ENCODE results near the gene VMP1. TPM values are rescaled to one million over a fixed set of nuclear protein-coding genes. Genes with fewer than 3 reads are reported as not detected.

Gene VMP1
- total RNA-seq, 1 donor from 2014 or later = 50.8 TPM

- intact Hi-C loops (cut with micrococcal nuclease) = no loop called here
- peaks cover 29% of the 10 kb centered on the region for H3K36me3 ChIP-seq
- DNase-seq = no peak
- H3K27me3 ChIP-seq (ENCODE audit: low read depth) = no peaks in the 10 kb centered on the region
- no peaks in the 10 kb centered on the region for H3K9me3 ChIP-seq (replicated peaks)
- TF ChIP-seq CTCF (IDR thresholded peaks at IDR 0.05; ENCODE audit: borderline replicate concordance) = no peak
- H3K27ac ChIP-seq (replicated peaks) = no peak overlapping the region
- no peak overlapping the region for H3K4me3 ChIP-seq
- peaks cover 30% of the 10 kb centered on the region for H3K4me1 ChIP-seq
Measured at GRCh38 chr17:59702304-59702703, 5.2 kb upstream of the VMP1 start.

GRCh38 chr17:59707971-59708430 lies 547 bp downstream of the VMP1 start:
- Histone ChIP-seq H3K27me3 (ENCODE audit: low read depth) (no peaks in the 10 kb centered on the region), H3K9me3 (replicated peaks) (no peaks in the 10 kb centered on the region), H3K27ac (replicated peaks) (peak overlapping the region; percentile 93), H3K4me3 (peak overlapping the region; percentile 88), H3K36me3 (no peaks in the 10 kb centered on the region), H3K4me1 (peaks cover 72% of the 10 kb centered on the region)
- no peak for TF ChIP-seq CTCF (IDR thresholded peaks at IDR 0.05; ENCODE audit: borderline replicate concordance)
- intact Hi-C loops (cut with micrococcal nuclease) = no loop called here
- DNase-seq = no peak

- no peak for DNase-seq
- Histone ChIP-seq H3K27ac (replicated peaks) (no peak overlapping the region), H3K27me3 (ENCODE audit: low read depth) (no peaks in the 10 kb centered on the region), H3K9me3 (replicated peaks) (no peaks in the 10 kb centered on the region), H3K4me3 (no peak overlapping the region), H3K4me1 (peaks cover 68% of the 10 kb centered on the region), H3K36me3 (no peaks in the 10 kb centered on the region)
- no peak for TF ChIP-seq CTCF (IDR thresholded peaks at IDR 0.05; ENCODE audit: borderline replicate concordance)
- intact Hi-C loops (cut with micrococcal nuclease) = no loop called here
Measured at GRCh38 chr17:59711936-59712335, 4.5 kb downstream of the VMP1 start.

- no peak for TF ChIP-seq CTCF (IDR thresholded peaks at IDR 0.05; ENCODE audit: borderline replicate concordance)
- intact Hi-C loops (cut with micrococcal nuclease) = no loop called here
- Histone ChIP-seq H3K27me3 (ENCODE audit: low read depth) (no peaks in the 10 kb centered on the region), H3K36me3 (no peaks in the 10 kb centered on the region), H3K9me3 (replicated peaks) (no peaks in the 10 kb centered on the region), H3K4me3 (no peak overlapping the region), H3K27ac (replicated peaks) (no peak overlapping the region), H3K4me1 (peaks cover 68% of the 10 kb centered on the region)
- no peak for DNase-seq
Measured at GRCh38 chr17:59712862-59713261, 5.4 kb downstream of the VMP1 start.

GRCh38 chr17:59714255-59714654 lies 6.8 kb downstream of the VMP1 start:
- H3K27ac ChIP-seq (replicated peaks) = no peak overlapping the region
- H3K4me1 ChIP-seq = peaks cover 54% of the 10 kb centered on the region
- H3K9me3 ChIP-seq (replicated peaks) = no peaks in the 10 kb centered on the region
- TF ChIP-seq CTCF (IDR thresholded peaks at IDR 0.05; ENCODE audit: borderline replicate concordance) = no peak
- H3K36me3 ChIP-seq = no peaks in the 10 kb centered on the region
- H3K27me3 ChIP-seq (ENCODE audit: low read depth) = no peaks in the 10 kb centered on the region
- no peak for DNase-seq
- intact Hi-C loops (cut with micrococcal nuclease) = no loop called here
- no peak overlapping the region for H3K4me3 ChIP-seq

- Histone ChIP-seq H3K4me3 (peak overlapping the region; percentile 37), H3K4me1 (peaks cover 43% of the 10 kb centered on the region), H3K36me3 (no peaks in the 10 kb centered on the region), H3K9me3 (replicated peaks) (no peaks in the 10 kb centered on the region), H3K27me3 (ENCODE audit: low read depth) (no peaks in the 10 kb centered on the region), H3K27ac (replicated peaks) (peak overlapping the region; percentile 78)
- intact Hi-C loops (cut with micrococcal nuclease) = no loop called here
- no peak for DNase-seq
- TF ChIP-seq CTCF (IDR thresholded peaks at IDR 0.05; ENCODE audit: borderline replicate concordance) = no peak
Measured at GRCh38 chr17:59716427-59716826, 9.0 kb downstream of the VMP1 start.

Measured in left ventricle myocardium inferior (tissue), 1 donor.